Stomach (tissue), 4 donors: ENCODE results near the gene CRKL.

ENCODE experiments used
- CTCF ChIP-seq, 7 experiments: fragments of 450-650 bp in 4 of 7; fragments of 200-600 bp in 3 of 7; sonication (generic) in 3 of 7; IDR thresholded peaks; one replicate each; pipeline ENCODE4 v1.5.1; 2016 to 2019; ENCODE audit warnings: antibody characterized with exemption in 7 of 7, control low read depth in 2 of 7, mild to moderate bottlenecking in 1 of 7
- EP300 ChIP-seq: sonication (generic); formaldehyde crosslinking; IDR thresholded peaks from one replicate; pipeline ENCODE4 v1.6.1; 2017; ENCODE audit warnings: antibody characterized with exemption
- POLR2A ChIP-seq, 4 donors: fragments of 450-650 bp; IDR thresholded peaks; one replicate each; pipeline ENCODE4 v1.6.1; 2016; ENCODE audit warnings: antibody characterized with exemption in 4 of 4, control low read depth in 2 of 4, mild to moderate bottlenecking in 1 of 4, moderate library complexity in 1 of 4
- POLR2AphosphoS5 ChIP-seq, 3 donors: sonication (generic); formaldehyde crosslinking; IDR thresholded peaks; one replicate each; pipeline ENCODE4 v1.6.1; 2016; ENCODE audit warnings: antibody characterized with exemption in 3 of 3

- no peak for TF ChIP-seq POLR2A (IDR thresholded peaks at IDR 0.05)
- no peak for TF ChIP-seq EP300
- TF ChIP-seq CTCF (IDR thresholded peaks at IDR 0.05), result no peak
- TF ChIP-seq POLR2AphosphoS5 (IDR thresholded peaks at IDR 0.05), result no peak
Observed at GRCh38 chr22:20999350-21000206, 82.4 kb downstream of the CRKL start.
